Measurements from ENCODE around the gene CCL3. TPM values are rescaled to one million over a fixed set of nuclear protein-coding genes. Genes with fewer than 3 reads are reported as not detected.

Gene CCL3
- polyA plus RNA-seq, 1 donor (not counting 4 experiments of a cell fraction or from before 2014, with no cell fraction given) = not detected

GRCh38 chr17:36071751-36072150 is 18.2 kb downstream of the CCL3 start:
- Histone ChIP-seq H3K27ac (ENCODE audit: control insufficient read depth, insufficient read depth, low read length) (no peak overlapping the region), H3K27me3 (ENCODE audit: control insufficient read depth, extremely low read depth, insufficient read depth, low read length) (no peaks in the 10 kb centered on the region), H3K9ac (ENCODE audit: control insufficient read depth, extremely low read depth, insufficient read depth, low read length) (no peak overlapping the region), H3K9me1 (ENCODE audit: control insufficient read depth, extremely low read depth, insufficient read depth, low read length) (no peaks in the 10 kb centered on the region), H3K4me1 (ENCODE audit: control insufficient read depth, extremely low read depth, insufficient read depth, low read length) (no peaks in the 10 kb centered on the region), H4K20me1 (ENCODE audit: control insufficient read depth, extremely low read depth, insufficient read depth, low read length) (no peaks in the 10 kb centered on the region), H3K79me2 (ENCODE audit: control insufficient read depth, insufficient read depth, low read length) (no peaks in the 10 kb centered on the region), H3K4me2 (ENCODE audit: control insufficient read depth, extremely low read depth, insufficient read depth, low read depth, low read length) (no peak overlapping the region), H2AFZ (ENCODE audit: control insufficient read depth, low read length) (no peak overlapping the region), H3K9me3 (ENCODE audit: control insufficient read depth, low read depth, low read length) (no peaks in the 10 kb centered on the region), H3K36me3 (ENCODE audit: control insufficient read depth in 2 of 2, extremely low read depth in 1 of 2, insufficient read depth in 2 of 2, low read length in 2 of 2) (no peaks in the 10 kb centered on the region), H3K4me3 (ENCODE audit: control insufficient read depth in 2 of 3, extremely low read depth in 1 of 3, insufficient read depth in 2 of 3, low read depth in 1 of 3, low read length in 3 of 3) (no peak overlapping the region)
- no peak for FAIRE-seq
- TF ChIP-seq CTCF (optimal IDR thresholded peaks at IDR 0.05 in 1 of 3, IDR thresholded peaks at IDR 0.05 in 1 of 3, conservative IDR thresholded peaks at IDR 0.05 in 1 of 3; ENCODE audit: extremely low read depth in 1 of 3, insufficient read depth in 2 of 3, low read length in 3 of 3) = no peak
- no peak for TF ChIP-seq EZH2 (IDR thresholded peaks at IDR 0.05; ENCODE audit: low read length)
- DNase-seq (ENCODE audit: low read depth, low spot score) = no peak
- dilution Hi-C loops (cut with MboI; ENCODE audit: extremely low pct_ligation_motif_present, low sequenced_read_pairs) = no loop called here

DNA sequence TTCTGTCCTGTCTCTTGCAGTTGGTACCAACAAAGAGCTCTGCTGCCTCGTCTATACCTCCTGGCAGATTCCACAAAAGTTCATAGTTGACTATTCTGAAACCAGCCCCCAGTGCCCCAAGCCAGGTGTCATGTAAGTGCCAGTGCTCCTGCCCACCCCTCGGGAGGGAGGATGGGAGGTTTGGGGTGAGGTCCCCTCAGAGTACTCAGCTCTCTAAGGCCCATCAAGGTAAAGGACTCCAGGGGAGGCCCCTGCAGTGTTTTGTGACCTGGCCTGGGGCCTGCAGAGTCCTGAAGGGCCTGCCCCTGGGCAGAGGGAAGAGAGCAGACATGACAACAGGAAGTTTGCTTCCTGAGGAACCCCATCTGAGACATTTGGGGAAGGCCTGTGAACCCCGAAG is 19.5 kb downstream of the CCL3 start:
- DNase-seq (ENCODE audit: low read depth, low spot score) = no peak
- no peak for TF ChIP-seq CTCF (optimal IDR thresholded peaks at IDR 0.05 in 1 of 3, IDR thresholded peaks at IDR 0.05 in 1 of 3, conservative IDR thresholded peaks at IDR 0.05 in 1 of 3; ENCODE audit: extremely low read depth in 1 of 3, insufficient read depth in 2 of 3, low read length in 3 of 3)
- TF ChIP-seq EZH2 (IDR thresholded peaks at IDR 0.05; ENCODE audit: low read length) = no peak
- dilution Hi-C loops (cut with MboI; ENCODE audit: extremely low pct_ligation_motif_present, low sequenced_read_pairs) = no loop called here
- Histone ChIP-seq H3K27me3 (ENCODE audit: control insufficient read depth, extremely low read depth, insufficient read depth, low read length) (no peaks in the 10 kb centered on the region), H3K79me2 (ENCODE audit: control insufficient read depth, insufficient read depth, low read length) (no peaks in the 10 kb centered on the region), H4K20me1 (ENCODE audit: control insufficient read depth, extremely low read depth, insufficient read depth, low read length) (no peaks in the 10 kb centered on the region), H3K4me1 (ENCODE audit: control insufficient read depth, extremely low read depth, insufficient read depth, low read length) (no peaks in the 10 kb centered on the region), H3K36me3 (ENCODE audit: control insufficient read depth in 2 of 2, extremely low read depth in 1 of 2, insufficient read depth in 2 of 2, low read length in 2 of 2) (no peaks in the 10 kb centered on the region), H3K4me2 (ENCODE audit: control insufficient read depth, extremely low read depth, insufficient read depth, low read depth, low read length) (no peak overlapping the region), H2AFZ (ENCODE audit: control insufficient read depth, low read length) (no peak overlapping the region), H3K4me3 (ENCODE audit: control insufficient read depth in 2 of 3, extremely low read depth in 1 of 3, insufficient read depth in 2 of 3, low read depth in 1 of 3, low read length in 3 of 3) (no peak overlapping the region), H3K9me3 (ENCODE audit: control insufficient read depth, low read depth, low read length) (no peaks in the 10 kb centered on the region), H3K9me1 (ENCODE audit: control insufficient read depth, extremely low read depth, insufficient read depth, low read length) (no peaks in the 10 kb centered on the region), H3K27ac (ENCODE audit: control insufficient read depth, insufficient read depth, low read length) (no peak overlapping the region), H3K9ac (ENCODE audit: control insufficient read depth, extremely low read depth, insufficient read depth, low read length) (no peak overlapping the region)
- no peak for FAIRE-seq

All from keratinocyte (primary cell).